Ascending aorta (tissue), 2 donors: ENCODE data around the gene APOC4. TPM values are rescaled to one million over a fixed set of nuclear protein-coding genes. Genes with fewer than 3 reads are reported as not detected.
"Not testable (repeated sequence)": the region's sequence is repeated elsewhere in the genome, so short reads cannot be mapped to it uniquely, and the experiment has no call there.

Experiments used
- DNase-seq, 2 donors: peaks; one replicate each; pipeline ENCODE4 v3.0.0-alpha.2; 2019; ENCODE audit warnings: low spot score in 2 of 2
- H3K27ac ChIP-seq, 2 donors: fragments of 200-600 bp; sonication (generic); one replicate each; pipeline ENCODE4 v1.5.1; 2016 to 2017; ENCODE audit warnings: mild to moderate bottlenecking in 1 of 2
- H3K27me3 ChIP-seq: fragments of 200-600 bp; sonication (generic); one replicate; pipeline ENCODE4 v1.5.1; 2017
- H3K36me3 ChIP-seq, 2 donors: fragments of 200-600 bp; sonication (generic); one replicate each; pipeline ENCODE4 v1.5.1; 2016
- H3K4me1 ChIP-seq, 2 donors: fragments of 200-600 bp; sonication (generic); one replicate each; pipeline ENCODE4 v1.5.1; 2016 to 2017; ENCODE audit warnings: mild to moderate bottlenecking in 1 of 2
- H3K4me3 ChIP-seq, 2 donors: fragments of 200-600 bp; sonication (generic); one replicate each; pipeline ENCODE4 v1.5.1; 2016 to 2017; ENCODE audit warnings: mild to moderate bottlenecking in 1 of 2
- H3K9me3 ChIP-seq, 2 donors: fragments of 200-600 bp; sonication (generic); one replicate each; pipeline ENCODE4 v1.5.1; 2016
- CTCF ChIP-seq, 3 experiments: fragments of 200-600 bp in 2 of 3; fragments of 450-650 bp in 1 of 3; sonication (generic) in 2 of 3; IDR thresholded peaks; one replicate each; pipeline ENCODE4 v1.5.1; 2016 to 2019; ENCODE audit warnings: antibody characterized with exemption in 3 of 3, mild to moderate bottlenecking in 1 of 3, moderate library complexity in 1 of 3
- intact Hi-C: fragments of 100-400 bp; cut with DNase I; formaldehyde crosslinking; loops from one replicate; pipeline ENCODE4 v1.15.1; 2023
- total RNA-seq: library from RNA; depleted of rRNA; stranded (reverse); fragments of >200 nt; gene quantifications from one replicate; pipeline ENCODE4 v1.1.0, GENCODE V29; 2016

The APOC4 gene
- total RNA-seq, 1 donor from 2014 or later: not detected

GRCh38 chr19:44912854-44913253, 29.2 kb upstream of the APOC4 start:
- intact Hi-C loops: loop anchor here (5.0 kb wide), 1 partner anchor 124 kb away; the partner anchor contains the start of gene CLASRP
- no peak overlapping the region for H3K4me3 ChIP-seq
- H3K27ac ChIP-seq: no peak overlapping the region
- no peaks in the 10 kb centered on the region for H3K9me3 ChIP-seq
- TF ChIP-seq CTCF (IDR thresholded peaks at IDR 0.05): no peak
- no peaks in the 10 kb centered on the region for H3K27me3 ChIP-seq
- no peaks in the 10 kb centered on the region for H3K4me1 ChIP-seq
- peak in 1 of 2 donors; percentile 26 for DNase-seq
- no peaks in the 10 kb centered on the region for H3K36me3 ChIP-seq

DNA sequence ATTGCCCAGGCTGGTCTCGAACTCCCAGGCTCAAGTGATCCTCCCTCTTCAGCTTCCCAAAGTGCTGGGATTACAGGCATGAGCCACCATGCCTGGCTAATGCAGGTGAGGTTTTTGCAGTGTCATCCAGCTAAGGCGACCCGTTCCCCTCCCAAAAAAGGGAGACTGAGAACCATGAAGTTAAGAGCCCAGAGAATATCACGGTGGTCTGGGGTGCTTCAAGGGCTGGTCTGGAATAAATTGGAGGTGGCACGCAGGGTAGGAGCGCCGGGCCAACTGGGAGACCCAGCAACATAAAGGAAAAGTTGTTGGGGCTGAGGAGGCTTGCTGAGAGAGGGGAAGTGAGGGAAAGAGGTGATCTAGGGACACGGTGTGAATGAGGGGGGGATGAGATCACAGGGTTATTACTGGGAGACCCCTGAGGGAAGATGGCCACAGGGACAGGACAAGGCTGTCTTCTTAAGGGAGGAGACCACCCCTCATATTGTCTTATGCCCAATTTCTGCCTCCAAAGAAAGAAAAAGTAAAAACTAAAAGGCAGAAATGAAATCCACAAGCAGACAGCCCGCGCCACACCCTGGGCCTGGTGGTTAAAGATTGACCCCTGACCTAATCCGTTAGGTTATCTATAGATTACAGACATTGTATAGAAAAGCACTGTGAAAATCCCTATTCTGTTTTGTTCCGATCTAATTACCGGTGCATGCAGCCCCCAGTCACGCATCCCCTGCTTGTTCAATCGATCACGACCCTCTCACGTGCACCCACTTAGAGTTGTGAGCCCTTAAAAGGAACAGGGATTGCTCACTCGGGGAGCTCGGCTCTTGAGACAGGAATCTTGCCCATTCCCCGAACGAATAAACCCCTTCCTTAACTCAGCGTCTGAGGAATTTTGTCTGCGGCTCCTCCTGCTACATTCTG, 28.3 kb upstream of the APOC4 start:
- not testable (repeated sequence) for DNase-seq, H3K27ac ChIP-seq, H3K4me1 ChIP-seq, H3K9me3 ChIP-seq, H3K27me3 ChIP-seq, H3K36me3 ChIP-seq
- peak overlapping the region in 1 of 2 donors; percentile 63 for H3K4me3 ChIP-seq
- intact Hi-C loops: loop anchor here (5.0 kb wide), 1 partner anchor 124 kb away; the partner anchor contains the start of gene CLASRP

GRCh38 chr19:44914433-44915206, 27.4 kb upstream of the APOC4 start, which contains the start of gene APOC1:
TSS of gene APOC1 (plus strand) at chr19:44914608. CDS start at chr19:44914892, 284 bp downstream.
- not testable (repeated sequence) for H3K9me3 ChIP-seq, H3K4me1 ChIP-seq, H3K36me3 ChIP-seq, H3K27me3 ChIP-seq
- peak within 1 kb of the TSS in 1 of 2 donors; percentile 12 for H3K27ac ChIP-seq
- peak; percentile 63 to 93 for DNase-seq
- H3K4me3 ChIP-seq: peak within 1 kb of the TSS; percentile 52 to 63
- intact Hi-C loops: loop anchor here (1.0 to 5.0 kb wide), 4 partner anchors 23 to 123 kb away; partner anchors contain the start of genes CLASRP, CLPTM1, RELB and TOMM40

- no peaks in the 10 kb centered on the region for H3K27me3 ChIP-seq
- no peaks in the 10 kb centered on the region for H3K36me3 ChIP-seq
- H3K4me3 ChIP-seq: no peak overlapping the region
- TF ChIP-seq CTCF (IDR thresholded peaks at IDR 0.05): no peak
- intact Hi-C loops: no loop called here
- no peak overlapping the region for H3K27ac ChIP-seq
- DNase-seq: no peak
- H3K4me1 ChIP-seq: no peaks in the 10 kb centered on the region
- H3K9me3 ChIP-seq: no peaks in the 10 kb centered on the region
These were observed 17.8 kb upstream of the APOC4 start for GRCh38 chr19:44924243-44924725.

DNA sequence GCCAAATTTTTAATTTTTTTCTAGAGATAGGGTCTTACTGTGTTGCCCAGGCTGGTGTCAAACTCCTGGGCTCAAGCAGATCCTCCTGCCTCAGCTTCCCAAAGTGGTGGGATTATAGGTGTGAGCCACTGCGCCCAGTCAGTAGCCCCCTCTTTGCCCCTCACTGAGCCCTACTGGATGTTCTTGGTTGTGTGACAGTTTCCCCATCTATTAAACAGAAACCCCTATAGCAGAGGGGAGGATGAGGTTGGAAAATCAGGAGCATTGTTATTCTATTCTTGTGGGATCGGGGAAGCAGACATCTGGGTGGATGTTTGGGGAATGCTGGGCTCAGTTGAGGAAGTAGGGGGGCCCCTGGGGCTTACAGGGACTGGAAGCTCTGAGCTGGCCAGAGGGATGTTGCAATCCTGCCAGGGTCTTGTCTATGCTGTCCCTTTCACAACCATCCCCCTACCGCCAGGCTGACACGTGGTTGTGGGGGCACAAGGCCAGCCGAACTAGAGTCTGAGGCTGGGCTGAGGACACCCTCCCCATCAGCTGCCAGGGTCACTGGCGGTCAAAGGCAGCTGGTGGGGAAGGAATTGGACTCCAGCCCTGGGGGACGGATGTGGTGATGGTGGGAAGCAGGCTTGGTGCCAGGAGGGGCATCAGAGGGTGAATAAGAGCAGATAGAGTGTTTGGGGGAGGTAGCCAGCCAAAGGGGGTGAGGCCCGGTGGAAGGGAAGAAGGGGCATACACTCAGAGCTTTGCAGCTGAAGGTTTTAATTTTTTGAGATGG, 16.7 kb upstream of the APOC4 start:
- peak; percentile 69 to 83 for DNase-seq
- no peak overlapping the region for H3K4me3 ChIP-seq
- H3K27ac ChIP-seq: peak overlapping the region in 1 of 2 donors; percentile 32
- intact Hi-C loops: no loop called here
- no peaks in the 10 kb centered on the region for H3K4me1 ChIP-seq
- no peak for TF ChIP-seq CTCF (IDR thresholded peaks at IDR 0.05)
- H3K36me3 ChIP-seq: no peaks in the 10 kb centered on the region
- H3K9me3 ChIP-seq: no peaks in the 10 kb centered on the region
- H3K27me3 ChIP-seq: no peaks in the 10 kb centered on the region

- H3K4me3 ChIP-seq: peak overlapping the region in 1 of 2 donors; percentile 42
- H3K4me1 ChIP-seq, DNase-seq, H3K9me3 ChIP-seq, H3K27me3 ChIP-seq, H3K36me3 ChIP-seq, H3K27ac ChIP-seq, intact Hi-C loops: not testable (repeated sequence)
These were observed 15.6 kb upstream of the APOC4 start for GRCh38 chr19:44926245-44927077.
